Measurements from ENCODE around the gene TMEM17. TPM values are rescaled to one million over a fixed set of nuclear protein-coding genes. Genes with fewer than 3 reads are reported as not detected.
A peak's percentile ranks its signal among the peaks of the same experiment; 100 is the strongest.
"Not testable (repeated sequence)": the region's sequence is repeated elsewhere in the genome, so short reads cannot be mapped to it uniquely, and the experiment has no call there.

The TMEM17 gene
- 1 to 10 TPM; 1.2 to 3.0 (median 1.7) TPM for polyA plus RNA-seq (ENCODE audit: insufficient read length in 10 of 10)
- long read RNA-seq, donor 1, partial matches to known transcripts, result 0 of 1 reads
- long read RNA-seq, donor 1, other reads (novel, unspliced or antisense), result 0 of 1 reads
- long read RNA-seq, donor 2, result 0 reads
- long read RNA-seq, donor 3, result 0 reads
- long read RNA-seq, donor 4, partial matches to known transcripts, result 0 of 1 reads
- long read RNA-seq, donor 4, other reads (novel, unspliced or antisense), result 0 of 1 reads
- long read RNA-seq, donor 5, partial matches to known transcripts, result 0 of 2 reads
- long read RNA-seq, donor 5, other reads (novel, unspliced or antisense), result 0 of 2 reads
- long read RNA-seq, donor 6, partial matches to known transcripts, result 0 of 2 reads
- long read RNA-seq, donor 6, other reads (novel, unspliced or antisense), result 0 of 2 reads
- long read RNA-seq, donor 7, result 0 reads
- long read RNA-seq, donor 8, partial matches to known transcripts, result 0 of 1 reads
- long read RNA-seq, donor 8, other reads (novel, unspliced or antisense), result 0 of 1 reads
- long read RNA-seq, donor 9, result 0 reads

- DNase-seq, result peak; percentile 92 to 98 (median 94)
Observed at GRCh38 chr2:62505750-62506420, at the start of gene TMEM17. Gene TMEM17 (minus strand): TSS chr2:62506195. CDS start chr2:62506129, 66 bp downstream.

- DNase-seq, result no peak
Observed at GRCh38 chr2:62554440-62554839, 48.4 kb upstream of the TMEM17 start.

GRCh38 chr2:62550461-62550860 lies 44.5 kb upstream of the TMEM17 start:
- no peak for DNase-seq

GRCh38 chr2:62547854-62548253 lies 41.9 kb upstream of the TMEM17 start:
- DNase-seq, result no peak

- DNase-seq, result no peak
Observed at GRCh38 chr2:62545261-62545660, 39.3 kb upstream of the TMEM17 start.

GRCh38 chr2:62540408-62541168 lies 34.6 kb upstream of the TMEM17 start:
- peak in 1 of 3 donors; percentile 43 for DNase-seq

GRCh38 chr2:62539606-62540407 lies 33.8 kb upstream of the TMEM17 start:
- DNase-seq, result no peak

- no peak for DNase-seq
Observed at GRCh38 chr2:62538756-62539155, 32.8 kb upstream of the TMEM17 start.

- no peak for DNase-seq
Observed at GRCh38 chr2:62537814-62538213, 31.8 kb upstream of the TMEM17 start.

GRCh38 chr2:62536873-62537547 lies 31.0 kb upstream of the TMEM17 start:
- DNase-seq, result no peak

GRCh38 chr2:62535521-62535920 lies 29.5 kb upstream of the TMEM17 start:
- DNase-seq, result not testable (repeated sequence)

GRCh38 chr2:62531594-62531993 lies 25.6 kb upstream of the TMEM17 start:
- no peak for DNase-seq

- no peak for DNase-seq
Observed at GRCh38 chr2:62529758-62530157, 23.8 kb upstream of the TMEM17 start.

- DNase-seq, result peak in 1 of 3 donors; percentile 5
Observed at GRCh38 chr2:62527478-62528210, 21.6 kb upstream of the TMEM17 start.

- DNase-seq, result no peak
Observed at GRCh38 chr2:62526531-62527381, 20.8 kb upstream of the TMEM17 start.

GRCh38 chr2:62525549-62526269 lies 19.7 kb upstream of the TMEM17 start:
- DNase-seq, result peak in 1 of 3 donors; percentile 32

GRCh38 chr2:62524293-62524941 lies 18.4 kb upstream of the TMEM17 start:
- DNase-seq, result no peak

GRCh38 chr2:62521061-62521460 lies 15.1 kb upstream of the TMEM17 start:
- DNase-seq, result not testable (repeated sequence)
